HG03045 (cell line): ENCODE measurements around the gene FGFBP2.

Experiments used
- ATAC-seq: cut with Tn5 transposase; IDR thresholded peaks from one replicate; pipeline ENCODE4 v1.9.1; 2021; ENCODE audit warnings: mild to moderate bottlenecking, moderate library complexity; ENCODE audit not compliant: unreplicated experiment

Gene FGFBP2

GRCh38 chr4:15968551-15969300 lies 5.8 kb upstream of the FGFBP2 start:
- no peak for ATAC-seq

- ATAC-seq: no peak
Measured at GRCh38 chr4:15965325-15965724, 2.4 kb upstream of the FGFBP2 start.

- ATAC-seq: no peak
Measured at GRCh38 chr4:15964159-15964558, 1.2 kb upstream of the FGFBP2 start.

GRCh38 chr4:15963576-15963975 lies 601 bp upstream of the FGFBP2 start:
- ATAC-seq: peak; percentile 95

- no peak for ATAC-seq
Measured at GRCh38 chr4:15961781-15962510, 1.0 kb downstream of the FGFBP2 start.

- no peak for ATAC-seq
Measured at GRCh38 chr4:15958562-15958961, 4.4 kb downstream of the FGFBP2 start.

- peak; percentile 87 for ATAC-seq
Measured at GRCh38 chr4:15956179-15956850, 6.7 kb downstream of the FGFBP2 start.

GRCh38 chr4:15955670-15956069 lies 7.3 kb downstream of the FGFBP2 start:
- no peak for ATAC-seq

GRCh38 chr4:15953625-15954024 lies 9.3 kb downstream of the FGFBP2 start:
- ATAC-seq: no peak

- ATAC-seq: no peak
Measured at GRCh38 chr4:15951781-15952180, 11.2 kb downstream of the FGFBP2 start.

GRCh38 chr4:15948826-15949225 lies 14.1 kb downstream of the FGFBP2 start:
- no peak for ATAC-seq

- ATAC-seq: no peak
Measured at GRCh38 chr4:15947684-15948083, 15.3 kb downstream of the FGFBP2 start.

GRCh38 chr4:15945516-15945915 lies 17.5 kb downstream of the FGFBP2 start:
- no peak for ATAC-seq

GRCh38 chr4:15944895-15945294 lies 18.1 kb downstream of the FGFBP2 start:
- ATAC-seq: no peak

GRCh38 chr4:15942283-15942682 lies 20.7 kb downstream of the FGFBP2 start:
- ATAC-seq: no peak

GRCh38 chr4:15938640-15939039 lies 24.3 kb downstream of the FGFBP2 start, which contains the start of gene FGFBP1:
TSS of gene FGFBP1 (minus strand) at chr4:15938740. CDS start at chr4:15936632, 2,108 bp downstream.
- no peak for ATAC-seq

GRCh38 chr4:15938182-15938581 lies 24.8 kb downstream of the FGFBP2 start:
- no peak for ATAC-seq

GRCh38 chr4:15936495-15936894 lies 26.5 kb downstream of the FGFBP2 start:
- no peak for ATAC-seq

GRCh38 chr4:15935504-15936402 lies 27.2 kb downstream of the FGFBP2 start:
- ATAC-seq: no peak

GRCh38 chr4:15934259-15934658 lies 28.7 kb downstream of the FGFBP2 start:
- no peak for ATAC-seq
